Gastroesophageal sphincter (tissue), 2 donors: ENCODE data around the gene KLHL29.
"Not testable (repeated sequence)": the region's sequence is repeated elsewhere in the genome, so short reads cannot be mapped to it uniquely, and the experiment has no call there.

Experiments used
- EP300 ChIP-seq: sonication (generic); formaldehyde crosslinking; IDR thresholded peaks from one replicate; pipeline ENCODE4 v1.6.1; 2017; ENCODE audit warnings: antibody characterized with exemption, mild to moderate bottlenecking
- POLR2A ChIP-seq, 2 donors: fragments of 450-650 bp; IDR thresholded peaks; one replicate each; pipeline ENCODE4 v1.6.1; 2017; ENCODE audit warnings: antibody characterized with exemption in 2 of 2, mild to moderate bottlenecking in 2 of 2, moderate library complexity in 1 of 2

DNA sequence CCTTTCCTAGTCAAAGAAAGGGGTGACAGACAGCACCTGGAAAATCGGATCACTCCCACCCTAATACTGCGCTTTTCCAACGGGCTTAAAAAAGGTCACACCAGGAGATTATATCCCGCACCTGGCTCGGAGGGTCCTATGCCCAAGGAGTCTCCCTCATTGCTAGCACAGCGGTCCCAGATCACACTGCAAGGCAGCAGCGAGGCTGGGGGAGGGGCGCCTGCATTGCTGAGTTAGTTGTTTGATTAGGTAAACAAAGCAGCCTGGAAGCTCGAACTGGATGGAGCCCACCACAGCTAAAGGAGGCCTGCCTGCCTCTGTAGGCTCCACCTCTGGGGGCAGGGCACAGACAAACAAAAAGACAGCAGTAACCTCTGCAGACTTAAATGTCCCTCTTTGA is 351.8 kb downstream of the KLHL29 start:
- TF ChIP-seq EP300; POLR2A (IDR thresholded peaks at IDR 0.05): not testable (repeated sequence)
